ENCODE results near the gene PIAS1.
"Not testable (repeated sequence)": the region's sequence is repeated elsewhere in the genome, so short reads cannot be mapped to it uniquely, and the experiment has no call there.

The PIAS1 gene

GRCh38 chr15:68053701-68054627 is at the start of gene PIAS1:
TSS of gene PIAS1 (plus strand) at chr15:68054315. CDS start at chr15:68054327, 12 bp downstream.
- peak; percentile 92 for DNase-seq

GRCh38 chr15:68007642-68008041 is 46.5 kb upstream of the PIAS1 start:
- not testable (repeated sequence) for DNase-seq

- DNase-seq, result no peak
Measured at GRCh38 chr15:68010361-68011153, 43.6 kb upstream of the PIAS1 start.

GRCh38 chr15:68012911-68013310 is 41.2 kb upstream of the PIAS1 start:
- no peak for DNase-seq

GRCh38 chr15:68014219-68014618 is 39.9 kb upstream of the PIAS1 start:
- no peak for DNase-seq

GRCh38 chr15:68015244-68015643 is 38.9 kb upstream of the PIAS1 start:
- no peak for DNase-seq

- no peak for DNase-seq
Measured at GRCh38 chr15:68017201-68017600, 36.9 kb upstream of the PIAS1 start.

GRCh38 chr15:68018797-68019444 is 35.2 kb upstream of the PIAS1 start:
- no peak for DNase-seq

- no peak for DNase-seq
Measured at GRCh38 chr15:68019814-68020525, 34.1 kb upstream of the PIAS1 start.

GRCh38 chr15:68020685-68021084 is 33.4 kb upstream of the PIAS1 start:
- DNase-seq, result no peak

- DNase-seq, result no peak
Measured at GRCh38 chr15:68022061-68022460, 32.1 kb upstream of the PIAS1 start.

- no peak for DNase-seq
Measured at GRCh38 chr15:68023307-68024101, 30.6 kb upstream of the PIAS1 start.

GRCh38 chr15:68025835-68026424 is 28.2 kb upstream of the PIAS1 start:
- no peak for DNase-seq

- no peak for DNase-seq
Measured at GRCh38 chr15:68027388-68027787, 26.7 kb upstream of the PIAS1 start.

- no peak for DNase-seq
Measured at GRCh38 chr15:68028137-68028887, 25.8 kb upstream of the PIAS1 start.

GRCh38 chr15:68028888-68029207 is 25.3 kb upstream of the PIAS1 start:
- DNase-seq, result no peak

- no peak for DNase-seq
Measured at GRCh38 chr15:68029959-68030358, 24.2 kb upstream of the PIAS1 start.

GRCh38 chr15:68031404-68031803 is 22.7 kb upstream of the PIAS1 start:
- DNase-seq, result no peak

GRCh38 chr15:68032672-68033071 is 21.4 kb upstream of the PIAS1 start:
- DNase-seq, result no peak

- no peak for DNase-seq
Measured at GRCh38 chr15:68034081-68034480, 20.0 kb upstream of the PIAS1 start.

All from NCI-H345 (cell line).